ENCODE measurements around the gene KEL.

KEL gene

DNA sequence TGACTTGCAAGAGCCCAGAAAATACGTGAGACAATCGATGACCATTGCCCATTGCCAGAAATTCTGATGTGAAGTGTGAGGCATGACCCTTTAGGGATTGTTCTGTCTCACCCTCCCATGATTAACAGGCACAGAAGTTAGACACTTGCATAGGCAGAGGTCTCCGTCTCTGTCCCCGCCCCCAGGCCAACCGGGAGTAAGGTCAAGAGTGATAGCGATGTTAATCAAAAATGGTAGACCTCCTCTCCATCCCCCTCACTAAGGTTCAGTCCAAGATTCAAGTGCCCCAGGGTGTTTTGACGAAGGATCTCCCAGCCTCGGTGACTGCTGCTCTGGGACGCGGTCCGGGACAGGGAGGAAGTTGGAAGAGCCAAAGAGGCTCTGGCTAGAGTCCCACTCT, 53.9 kb downstream of the KEL start:
- H3K27ac ChIP-seq, result no peak overlapping the region
- TF ChIP-seq ZFX (IDR thresholded peaks at IDR 0.05; ENCODE audit: borderline replicate concordance), result no peak
- TF ChIP-seq, protein P1, sequence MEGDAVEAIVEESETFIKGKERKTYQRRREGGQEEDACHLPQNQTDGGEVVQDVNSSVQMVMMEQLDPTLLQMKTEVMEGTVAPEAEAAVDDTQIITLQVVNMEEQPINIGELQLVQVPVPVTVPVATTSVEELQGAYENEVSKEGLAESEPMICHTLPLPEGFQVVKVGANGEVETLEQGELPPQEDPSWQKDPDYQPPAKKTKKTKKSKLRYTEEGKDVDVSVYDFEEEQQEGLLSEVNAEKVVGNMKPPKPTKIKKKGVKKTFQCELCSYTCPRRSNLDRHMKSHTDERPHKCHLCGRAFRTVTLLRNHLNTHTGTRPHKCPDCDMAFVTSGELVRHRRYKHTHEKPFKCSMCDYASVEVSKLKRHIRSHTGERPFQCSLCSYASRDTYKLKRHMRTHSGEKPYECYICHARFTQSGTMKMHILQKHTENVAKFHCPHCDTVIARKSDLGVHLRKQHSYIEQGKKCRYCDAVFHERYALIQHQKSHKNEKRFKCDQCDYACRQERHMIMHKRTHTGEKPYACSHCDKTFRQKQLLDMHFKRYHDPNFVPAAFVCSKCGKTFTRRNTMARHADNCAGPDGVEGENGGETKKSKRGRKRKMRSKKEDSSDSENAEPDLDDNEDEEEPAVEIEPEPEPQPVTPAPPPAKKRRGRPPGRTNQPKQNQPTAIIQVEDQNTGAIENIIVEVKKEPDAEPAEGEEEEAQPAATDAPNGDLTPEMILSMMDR (IDR thresholded peaks at IDR 0.05), result no peak

GRCh38 chr7:142906643-142907042, 55.5 kb downstream of the KEL start:
- H3K27ac ChIP-seq, result no peak overlapping the region
- TF ChIP-seq, protein P1 (IDR thresholded peaks at IDR 0.05), result no peak
- no peak for TF ChIP-seq ZFX (IDR thresholded peaks at IDR 0.05; ENCODE audit: borderline replicate concordance)

- no peak for TF ChIP-seq ZFX (IDR thresholded peaks at IDR 0.05; ENCODE audit: borderline replicate concordance)
- TF ChIP-seq, protein P1 (IDR thresholded peaks at IDR 0.05), result no peak
- no peak overlapping the region for H3K27ac ChIP-seq
Observed at GRCh38 chr7:142905759-142906158, 56.4 kb downstream of the KEL start.

DNA sequence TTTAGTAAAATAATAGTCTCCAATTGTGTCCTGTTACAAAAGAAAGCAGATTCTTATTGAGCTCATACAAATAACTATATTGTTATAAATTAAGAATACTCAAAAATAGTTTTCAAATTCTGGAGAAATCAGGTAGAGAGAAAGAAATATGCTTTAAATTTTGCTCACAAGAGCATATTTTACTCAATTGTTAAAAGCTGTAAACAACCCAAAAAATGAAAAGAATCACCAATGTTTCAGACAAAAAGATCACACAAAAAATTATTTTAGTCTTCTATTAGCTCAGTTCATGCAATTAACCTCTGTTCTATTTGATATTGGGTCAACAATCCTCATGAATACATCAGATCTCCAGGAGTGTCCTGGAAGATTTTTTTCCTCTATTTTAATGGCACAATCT, 58.0 kb downstream of the KEL start:
- no peak overlapping the region for H3K27ac ChIP-seq
- TF ChIP-seq, protein P1 (IDR thresholded peaks at IDR 0.05), result no peak
- TF ChIP-seq ZFX (IDR thresholded peaks at IDR 0.05; ENCODE audit: borderline replicate concordance), result no peak

GRCh38 chr7:142901426-142902259, 60.5 kb downstream of the KEL start:
- no peak overlapping the region for H3K27ac ChIP-seq

GRCh38 chr7:142899661-142900060, 62.5 kb downstream of the KEL start:
- TF ChIP-seq, protein P1 (IDR thresholded peaks at IDR 0.05), result no peak
- TF ChIP-seq ZFX (IDR thresholded peaks at IDR 0.05; ENCODE audit: borderline replicate concordance), result no peak
- H3K27ac ChIP-seq, result no peak overlapping the region

More at GRCh38 chr7:142901426-142902259, 60.5 kb downstream of the KEL start:
- TF ChIP-seq, protein P1 (IDR thresholded peaks at IDR 0.05), result no peak
- TF ChIP-seq ZFX (IDR thresholded peaks at IDR 0.05; ENCODE audit: borderline replicate concordance), result no peak

Data from 22Rv1 (cell line).